Activated T-helper 17 cell treated with anti-CD3 and anti-CD28 coated beads, Interleukin-2, amount 50 U/mL, for 72 hours (primary cell): ENCODE data around the gene DYNC2I2. TPM values are rescaled to one million over a fixed set of nuclear protein-coding genes. Genes with fewer than 3 reads are reported as not detected.
"Not testable (repeated sequence)": the region's sequence is repeated elsewhere in the genome, so short reads cannot be mapped to it uniquely, and the experiment has no call there.

ENCODE experiments used
- ATAC-seq: fragments of 150-1000 bp; cut with Tn5 transposase; replicated peaks from 2 replicates; pipeline ENCODE4 v1.10.0; 2021; ENCODE audit warnings: mild to moderate bottlenecking, moderate library complexity
- H3K27ac Mint-ChIP-seq: one replicate; pipeline ENCODE4 v1.8.0; 2022; ENCODE audit warnings: mixed read lengths
- H3K27me3 Mint-ChIP-seq: one replicate; pipeline ENCODE4 v1.8.0; 2022; ENCODE audit warnings: mixed read lengths
- H3K36me3 Mint-ChIP-seq: one replicate; pipeline ENCODE4 v1.8.0; 2022; ENCODE audit warnings: low read depth, mild to moderate bottlenecking, mixed read lengths
- H3K4me1 Mint-ChIP-seq: one replicate; pipeline ENCODE4 v1.8.0; 2022; ENCODE audit warnings: mixed read lengths
- H3K4me3 Mint-ChIP-seq: one replicate; pipeline ENCODE4 v1.8.0; 2022; ENCODE audit warnings: mild to moderate bottlenecking, mixed read lengths
- H3K9me3 Mint-ChIP-seq: one replicate; pipeline ENCODE4 v1.8.0; 2022; ENCODE audit warnings: mixed read lengths
- total RNA-seq, 2 donors: library from RNA; stranded (reverse); gene quantifications; one replicate each; pipeline ENCODE4 v1.2.3, GENCODE V29; 2022

The DYNC2I2 gene
- total RNA-seq, 2 donors from 2014 or later, result 29.4 to 39.8 TPM

GRCh38 chr9:128690684-128691034 is 34.0 kb upstream of the DYNC2I2 start:
- H3K9me3 Mint-ChIP-seq, result no peaks in the 10 kb centered on the region
- H3K4me3 Mint-ChIP-seq, result peak overlapping the region; percentile 94
- H3K4me1 Mint-ChIP-seq, result peaks cover 31% of the 10 kb centered on the region
- H3K36me3 Mint-ChIP-seq, result peaks cover 61% of the 10 kb centered on the region
- no peak for ATAC-seq
- peak overlapping the region; percentile 92 for H3K27ac Mint-ChIP-seq
- no peaks in the 10 kb centered on the region for H3K27me3 Mint-ChIP-seq

- peaks cover 37% of the 10 kb centered on the region for H3K4me1 Mint-ChIP-seq
- no peaks in the 10 kb centered on the region for H3K27me3 Mint-ChIP-seq
- no peak for ATAC-seq
- H3K9me3 Mint-ChIP-seq, result no peaks in the 10 kb centered on the region
- peaks cover 55% of the 10 kb centered on the region for H3K36me3 Mint-ChIP-seq
- H3K4me3 Mint-ChIP-seq, result peak overlapping the region; percentile 94
- peak overlapping the region; percentile 92 for H3K27ac Mint-ChIP-seq
Observed at GRCh38 chr9:128689820-128690683, 33.4 kb upstream of the DYNC2I2 start.

GRCh38 chr9:128689293-128689774 is 32.7 kb upstream of the DYNC2I2 start:
- Mint-ChIP-seq H3K36me3 (peaks cover 54% of the 10 kb centered on the region), H3K27me3 (no peaks in the 10 kb centered on the region), H3K9me3 (no peaks in the 10 kb centered on the region), H3K4me3 (no peak overlapping the region), H3K27ac (no peak overlapping the region), H3K4me1 (peaks cover 37% of the 10 kb centered on the region)
- peak; percentile 0 for ATAC-seq

- peaks cover 52% of the 10 kb centered on the region for H3K36me3 Mint-ChIP-seq
- peak within 1 kb of the TSS; percentile 87 for H3K27ac Mint-ChIP-seq
- H3K4me1 Mint-ChIP-seq, result peaks cover 34% of the 10 kb centered on the region
- no peaks in the 10 kb centered on the region for H3K27me3 Mint-ChIP-seq
- peak within 1 kb of the TSS; percentile 97 for H3K4me3 Mint-ChIP-seq
- ATAC-seq, result peak; percentile 73
- no peaks in the 10 kb centered on the region for H3K9me3 Mint-ChIP-seq
Observed at GRCh38 chr9:128688501-128689292, 32.0 kb upstream of the DYNC2I2 start, which contains the start of gene SET. Gene SET (plus strand): TSS chr9:128689222. CDS start chr9:128689583, 361 bp downstream.

GRCh38 chr9:128687453-128687852 is 30.8 kb upstream of the DYNC2I2 start:
- no peak for ATAC-seq
- H3K4me1 Mint-ChIP-seq, result peaks cover 32% of the 10 kb centered on the region
- peaks cover 47% of the 10 kb centered on the region for H3K36me3 Mint-ChIP-seq
- H3K27ac Mint-ChIP-seq, result no peak overlapping the region
- H3K27me3 Mint-ChIP-seq, result no peaks in the 10 kb centered on the region
- H3K9me3 Mint-ChIP-seq, result no peaks in the 10 kb centered on the region
- H3K4me3 Mint-ChIP-seq, result peak overlapping the region; percentile 97

GRCh38 chr9:128685636-128686489 is 29.2 kb upstream of the DYNC2I2 start:
- Mint-ChIP-seq H3K27me3 (no peaks in the 10 kb centered on the region), H3K4me1 (peaks cover 26% of the 10 kb centered on the region), H3K27ac (peak overlapping the region; percentile 97), H3K36me3 (peaks cover 31% of the 10 kb centered on the region), H3K4me3 (peak overlapping the region; percentile 97), H3K9me3 (no peaks in the 10 kb centered on the region)
- ATAC-seq, result no peak

- no peaks in the 10 kb centered on the region for H3K27me3 Mint-ChIP-seq
- H3K4me1 Mint-ChIP-seq, result peaks cover 26% of the 10 kb centered on the region
- no peaks in the 10 kb centered on the region for H3K9me3 Mint-ChIP-seq
- H3K4me3 Mint-ChIP-seq, result peak overlapping the region; percentile 97
- peak; percentile 67 for ATAC-seq
- peak overlapping the region; percentile 97 for H3K27ac Mint-ChIP-seq
- peaks cover 23% of the 10 kb centered on the region for H3K36me3 Mint-ChIP-seq
Observed at GRCh38 chr9:128684325-128685199, 27.9 kb upstream of the DYNC2I2 start.

GRCh38 chr9:128684065-128684324 is 27.3 kb upstream of the DYNC2I2 start:
- peak overlapping the region; percentile 97 for H3K4me3 Mint-ChIP-seq
- no peaks in the 10 kb centered on the region for H3K27me3 Mint-ChIP-seq
- H3K36me3 Mint-ChIP-seq, result peaks cover 23% of the 10 kb centered on the region
- peak overlapping the region; percentile 97 for H3K27ac Mint-ChIP-seq
- ATAC-seq, result no peak
- H3K4me1 Mint-ChIP-seq, result peaks cover 26% of the 10 kb centered on the region
- no peaks in the 10 kb centered on the region for H3K9me3 Mint-ChIP-seq

GRCh38 chr9:128683340-128684064 is 26.9 kb upstream of the DYNC2I2 start:
- no peaks in the 10 kb centered on the region for H3K27me3 Mint-ChIP-seq
- peak; percentile 25 for ATAC-seq
- H3K4me3 Mint-ChIP-seq, result peak overlapping the region; percentile 97
- H3K36me3 Mint-ChIP-seq, result peaks cover 22% of the 10 kb centered on the region
- H3K4me1 Mint-ChIP-seq, result peaks cover 26% of the 10 kb centered on the region
- H3K27ac Mint-ChIP-seq, result peak overlapping the region; percentile 97
- H3K9me3 Mint-ChIP-seq, result no peaks in the 10 kb centered on the region

- Mint-ChIP-seq H3K4me1 (peaks cover 5% of the 10 kb centered on the region), H3K27ac (no peak overlapping the region), H3K9me3 (no peaks in the 10 kb centered on the region), H3K36me3 (no peaks in the 10 kb centered on the region), H3K27me3 (no peaks in the 10 kb centered on the region), H3K4me3 (no peak overlapping the region)
- ATAC-seq, result no peak
Observed at GRCh38 chr9:128677794-128678193, 21.1 kb upstream of the DYNC2I2 start.

GRCh38 chr9:128675382-128675781 is 18.7 kb upstream of the DYNC2I2 start:
- Mint-ChIP-seq H3K4me1 (no peaks in the 10 kb centered on the region), H3K9me3 (no peaks in the 10 kb centered on the region), H3K36me3 (no peaks in the 10 kb centered on the region), H3K27me3 (no peaks in the 10 kb centered on the region), H3K27ac (peak overlapping the region; percentile 58), H3K4me3 (no peak overlapping the region)
- ATAC-seq, result no peak

GRCh38 chr9:128669786-128670185 is 13.1 kb upstream of the DYNC2I2 start:
- no peaks in the 10 kb centered on the region for H3K4me1 Mint-ChIP-seq
- H3K27ac Mint-ChIP-seq, result no peak overlapping the region
- no peak overlapping the region for H3K4me3 Mint-ChIP-seq
- no peaks in the 10 kb centered on the region for H3K36me3 Mint-ChIP-seq
- no peak for ATAC-seq
- no peaks in the 10 kb centered on the region for H3K9me3 Mint-ChIP-seq
- no peaks in the 10 kb centered on the region for H3K27me3 Mint-ChIP-seq

GRCh38 chr9:128666481-128666941 is 9.9 kb upstream of the DYNC2I2 start:
- H3K36me3 Mint-ChIP-seq, ATAC-seq, H3K4me1 Mint-ChIP-seq, H3K27ac Mint-ChIP-seq, H3K4me3 Mint-ChIP-seq, H3K9me3 Mint-ChIP-seq, H3K27me3 Mint-ChIP-seq: not testable (repeated sequence)
